HG03135 (cell line): ENCODE results near the gene CCDC69.
A peak's percentile ranks its signal among the peaks of the same experiment; 100 is the strongest.
"Not testable (repeated sequence)": the region's sequence is repeated elsewhere in the genome, so short reads cannot be mapped to it uniquely, and the experiment has no call there.

Experiments used
- ATAC-seq: cut with Tn5 transposase; IDR thresholded peaks from one replicate; pipeline ENCODE4 v1.9.1; 2021; ENCODE audit warnings: mild to moderate bottlenecking, moderate library complexity; ENCODE audit not compliant: unreplicated experiment

CCDC69 gene

GRCh38 chr5:151248651-151249050 lies 24.8 kb upstream of the CCDC69 start:
- ATAC-seq = no peak

- ATAC-seq = no peak
Measured at GRCh38 chr5:151245680-151246219, 21.9 kb upstream of the CCDC69 start.

GRCh38 chr5:151244206-151244605 lies 20.3 kb upstream of the CCDC69 start:
- no peak for ATAC-seq

GRCh38 chr5:151243564-151243963 lies 19.7 kb upstream of the CCDC69 start:
- no peak for ATAC-seq

- no peak for ATAC-seq
Measured at GRCh38 chr5:151243127-151243526, 19.2 kb upstream of the CCDC69 start.

- no peak for ATAC-seq
Measured at GRCh38 chr5:151240924-151241635, 17.2 kb upstream of the CCDC69 start.

- not testable (repeated sequence) for ATAC-seq
Measured at GRCh38 chr5:151240268-151240835, 16.5 kb upstream of the CCDC69 start.

- ATAC-seq = peak; percentile 36
Measured at GRCh38 chr5:151239237-151239861, 15.5 kb upstream of the CCDC69 start.

- ATAC-seq = peak; percentile 27
Measured at GRCh38 chr5:151238303-151238741, 14.4 kb upstream of the CCDC69 start.

- ATAC-seq = no peak
Measured at GRCh38 chr5:151237685-151238084, 13.8 kb upstream of the CCDC69 start.

- no peak for ATAC-seq
Measured at GRCh38 chr5:151236888-151237287, 13.0 kb upstream of the CCDC69 start.

GRCh38 chr5:151235239-151235571 lies 11.3 kb upstream of the CCDC69 start:
- not testable (repeated sequence) for ATAC-seq

GRCh38 chr5:151234476-151235238 lies 10.8 kb upstream of the CCDC69 start:
- peak; percentile 69 for ATAC-seq

GRCh38 chr5:151233616-151234085 lies 9.8 kb upstream of the CCDC69 start:
- peak; percentile 56 for ATAC-seq

GRCh38 chr5:151231359-151231758 lies 7.5 kb upstream of the CCDC69 start:
- ATAC-seq = no peak

GRCh38 chr5:151230048-151230680 lies 6.3 kb upstream of the CCDC69 start:
- no peak for ATAC-seq

- no peak for ATAC-seq
Measured at GRCh38 chr5:151228986-151229385, 5.1 kb upstream of the CCDC69 start.

GRCh38 chr5:151227918-151228447 lies 4.1 kb upstream of the CCDC69 start:
- no peak for ATAC-seq

GRCh38 chr5:151225475-151225874 lies 1.6 kb upstream of the CCDC69 start:
- no peak for ATAC-seq

GRCh38 chr5:151225071-151225470 lies 1.2 kb upstream of the CCDC69 start:
- no peak for ATAC-seq
